Stimulated activated CD8-positive, alpha-beta memory T cell treated with anti-CD3 and anti-CD28 coated beads, Interleukin-4, amount 100 ng/mL, for 24 hours (primary cell): Measurements from ENCODE around the gene CLDND1.

Source experiments
- DNase-seq: peaks from one replicate; pipeline ENCODE4 v3.0.0-alpha.2; 2020; ENCODE audit warnings: low read depth

CLDND1 gene

GRCh38 chr3:98513736-98514135 is 9.0 kb downstream of the CLDND1 start:
- DNase-seq, result no peak

GRCh38 chr3:98513091-98513511 is 9.6 kb downstream of the CLDND1 start:
- no peak for DNase-seq

DNA sequence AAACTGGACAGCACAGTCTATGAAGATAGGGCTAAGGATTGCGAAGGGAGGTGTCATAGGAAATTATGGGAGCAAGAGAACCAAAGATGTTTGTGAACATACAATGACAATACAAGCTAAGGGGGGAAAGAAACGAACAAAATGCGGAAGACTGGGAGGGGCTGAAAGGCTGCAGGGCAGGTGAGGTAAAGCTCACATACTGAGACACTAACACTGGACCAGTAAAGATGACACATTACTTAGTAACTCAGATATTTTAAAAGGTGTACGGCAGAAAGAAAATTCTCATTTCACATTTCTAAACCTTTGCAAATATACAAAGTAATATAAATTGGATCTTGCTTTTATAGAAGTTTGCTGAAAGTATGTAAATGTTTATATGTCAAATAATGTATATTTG is 10.1 kb downstream of the CLDND1 start:
- no peak for DNase-seq

DNA sequence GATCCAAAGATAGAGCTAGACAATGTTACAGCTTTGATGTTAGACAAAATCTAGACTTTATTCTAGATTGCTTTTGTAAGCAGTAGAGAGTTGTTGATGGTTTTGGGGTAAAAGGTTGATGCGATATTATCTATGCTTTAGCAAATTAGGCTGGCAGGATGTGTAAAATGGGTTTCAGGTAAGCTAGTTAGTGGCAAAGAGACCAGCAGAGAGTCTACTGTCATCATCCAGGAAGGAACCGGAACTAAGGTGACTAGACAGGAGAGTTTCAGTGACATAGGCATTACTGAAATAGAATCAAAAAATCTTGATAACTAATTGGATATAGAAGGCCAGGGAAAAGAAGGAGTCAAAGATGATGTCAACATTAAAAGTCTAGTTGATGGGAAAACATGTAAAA is 14.1 kb downstream of the CLDND1 start:
- DNase-seq, result no peak

DNA sequence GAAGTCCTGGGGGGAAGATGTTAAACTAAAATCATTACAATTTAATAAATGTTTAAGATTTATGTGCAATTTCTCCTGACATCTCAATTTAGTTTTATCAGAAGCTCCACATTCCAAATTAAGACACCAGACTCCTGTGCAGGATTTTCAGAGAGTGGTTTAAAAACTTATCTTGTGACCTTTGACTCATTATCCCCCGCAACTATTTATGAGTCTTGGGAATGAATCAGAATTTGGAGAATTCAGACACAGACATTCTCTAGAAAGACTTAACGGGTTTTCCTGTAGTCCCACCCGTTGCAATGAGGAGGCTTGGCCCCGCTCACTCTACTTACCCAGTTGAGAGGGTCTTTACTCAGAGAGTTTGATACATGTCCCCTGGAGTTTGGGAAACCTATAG is 18.2 kb downstream of the CLDND1 start:
- no peak for DNase-seq

DNA sequence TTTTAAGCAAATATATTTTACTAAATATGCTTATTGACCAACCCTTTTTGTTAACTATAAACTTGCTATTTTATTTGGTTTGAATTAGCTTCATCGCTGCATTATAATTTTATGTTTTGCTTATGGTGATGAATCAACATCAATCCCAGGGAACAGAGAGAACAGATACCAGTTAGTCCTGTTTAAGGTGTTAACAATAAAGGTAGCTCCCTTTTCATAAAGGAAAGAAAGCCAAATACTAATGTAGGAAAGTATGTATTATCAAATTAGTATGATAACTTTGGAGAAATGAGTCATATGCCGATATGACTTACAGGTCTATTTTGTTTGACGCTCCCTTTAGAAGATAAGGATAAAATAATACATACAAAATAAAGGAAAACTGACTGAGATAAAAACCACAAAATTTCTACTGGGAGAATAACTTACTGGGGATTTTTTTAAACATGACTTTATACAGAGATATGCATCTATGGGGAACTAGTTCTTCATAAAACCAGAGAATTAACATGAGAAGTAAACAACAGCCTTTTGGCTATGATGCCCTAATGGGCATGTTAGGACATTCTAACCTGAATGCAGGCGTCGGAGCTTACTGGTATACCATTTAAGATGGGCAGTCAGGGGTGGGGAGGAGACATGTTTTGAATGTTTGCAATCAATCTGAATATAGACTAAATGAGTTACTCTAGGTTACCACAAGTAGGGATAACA is 20.7 kb downstream of the CLDND1 start:
- no peak for DNase-seq

- DNase-seq, result no peak
Observed at GRCh38 chr3:98501270-98501669, 21.4 kb downstream of the CLDND1 start.

GRCh38 chr3:98500019-98500418 is 22.7 kb downstream of the CLDND1 start:
- no peak for DNase-seq

DNA sequence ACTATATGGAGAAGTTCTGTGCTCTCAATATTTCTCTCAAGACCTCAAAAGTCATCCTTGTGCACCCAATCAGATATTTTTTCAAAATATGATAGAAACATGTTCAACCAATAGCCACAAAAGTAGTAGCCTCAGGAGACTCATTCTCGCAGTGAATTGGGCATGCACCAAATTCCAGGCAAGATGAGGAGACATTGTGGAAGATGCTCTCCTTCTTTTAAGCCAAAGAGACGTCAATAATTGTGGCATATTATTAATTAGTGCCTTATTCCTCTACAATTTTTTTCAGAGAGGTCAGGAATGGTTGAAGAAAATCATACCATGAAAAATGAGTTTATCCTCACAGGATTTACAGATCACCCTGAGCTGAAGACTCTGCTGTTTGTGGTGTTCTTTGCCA is 25.3 kb downstream of the CLDND1 start, which contains the start of gene OR5K2:
TSS of gene OR5K2 (plus strand) at position 301 of the 400 bp plus-strand sequence. CDS start at position 301, 0 bp downstream.
- DNase-seq, result no peak

DNA sequence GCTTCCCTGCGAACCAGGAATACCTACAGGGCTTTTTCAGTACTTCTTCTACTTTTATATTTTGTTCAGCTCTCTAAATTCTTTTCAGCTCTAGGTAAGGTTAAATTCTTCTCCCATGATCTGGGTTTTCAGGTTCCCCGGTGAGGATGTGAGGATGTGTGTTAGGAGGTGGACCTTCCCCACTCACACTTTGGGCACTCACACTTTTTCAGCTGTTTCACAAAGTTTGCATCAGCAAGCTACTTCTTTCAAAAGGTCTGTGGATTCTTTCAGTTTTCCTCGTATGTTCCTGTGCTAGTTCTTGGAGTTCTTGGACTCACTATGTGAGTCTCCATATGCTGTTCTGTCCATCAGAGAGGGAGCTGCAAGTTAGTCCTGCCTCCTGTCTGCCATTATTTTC is 39.1 kb downstream of the CLDND1 start:
- no peak for DNase-seq

DNA sequence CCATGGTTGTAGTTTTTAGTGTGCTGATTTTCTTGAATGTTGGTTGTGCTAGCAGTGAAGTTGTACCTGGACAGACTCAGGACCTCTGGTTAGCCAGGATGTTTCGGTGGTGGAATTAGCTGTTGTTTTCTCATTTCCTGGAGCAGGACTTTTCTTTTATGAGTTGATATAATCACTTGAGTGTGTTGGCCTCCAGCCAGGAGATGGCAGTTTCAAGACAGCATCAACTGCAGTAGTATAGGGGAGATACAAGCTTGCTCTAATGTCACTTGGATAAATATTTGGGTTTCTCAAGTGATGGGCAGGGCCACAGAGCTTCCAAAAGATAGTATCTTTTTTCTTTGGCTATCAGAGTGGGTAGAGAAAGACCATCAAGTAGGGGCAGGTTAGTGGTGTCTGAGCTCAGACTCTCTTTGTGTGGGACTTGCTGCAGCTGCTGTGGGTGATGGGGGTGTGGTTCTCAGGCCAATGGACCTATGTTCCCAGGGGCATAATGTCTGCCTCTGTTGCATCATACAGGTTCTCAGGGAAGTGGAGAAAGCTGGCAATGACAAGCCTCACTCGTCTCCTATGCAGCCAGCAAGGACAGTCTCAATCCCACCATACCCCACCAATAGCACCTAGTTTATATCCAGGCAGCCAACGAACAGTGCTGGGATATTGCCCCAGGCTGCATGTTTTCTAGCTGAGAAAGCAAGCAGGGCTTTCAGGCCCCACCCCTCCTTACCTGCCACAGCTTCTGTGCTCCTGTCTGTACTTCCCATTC is 39.8 kb downstream of the CLDND1 start:
- no peak for DNase-seq
